Hematopoietic multipotent progenitor cell treated with erythropoietin and hydrocortisone succinate and interleukin-3 and kit ligand, for 8 days (in vitro differentiated cells): ENCODE data around the gene DEXI.

Experiments
- DNase-seq: peaks from one replicate; pipeline ENCODE4 v3.0.0-alpha.2; 2015

DEXI gene

DNA sequence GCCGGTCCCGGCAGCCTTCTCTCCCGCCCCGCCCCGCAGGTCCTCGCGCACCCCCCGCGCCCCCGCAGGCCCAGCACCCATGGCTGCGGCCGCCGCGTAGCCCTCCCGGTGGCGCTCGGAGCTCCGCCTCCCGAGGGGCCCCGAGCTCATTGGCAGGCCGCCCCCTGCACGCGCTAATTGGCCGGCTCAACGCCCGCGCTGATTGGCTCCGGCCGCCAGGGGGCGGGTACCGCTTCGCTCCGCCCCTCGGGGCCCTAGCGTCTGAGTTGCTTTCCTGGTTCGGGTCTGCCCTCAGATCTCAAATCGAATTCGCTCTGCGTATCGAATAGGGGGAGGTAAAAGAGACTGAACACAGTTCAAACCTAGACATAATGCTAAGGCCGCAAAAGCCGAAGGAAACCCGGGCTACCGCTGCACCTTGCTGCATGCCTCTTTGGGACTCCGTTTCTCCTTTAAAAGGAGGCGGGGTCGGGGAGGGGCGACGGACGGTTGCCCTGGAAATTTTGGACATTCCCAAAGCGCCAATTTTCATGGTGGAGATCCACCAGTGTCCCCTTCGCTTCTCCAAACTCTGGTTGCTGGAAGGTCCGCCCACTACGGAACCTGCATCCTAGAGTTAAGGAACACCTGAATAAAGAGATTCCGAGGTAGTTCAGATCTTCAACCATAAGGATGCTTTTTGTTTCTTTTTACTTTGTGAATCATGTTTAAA lies at the start of gene DEXI:
Gene DEXI, minus strand, starts transcription at position 117 of the 712 bp plus-strand sequence. CDS start 463 bp downstream, outside the sequence.
- DNase-seq: peak; percentile 92

- DNase-seq: no peak
Observed at GRCh38 chr16:10990378-10990777, 48.1 kb upstream of the DEXI start.

- DNase-seq: no peak
Observed at GRCh38 chr16:10989559-10989958, 47.3 kb upstream of the DEXI start.

DNA sequence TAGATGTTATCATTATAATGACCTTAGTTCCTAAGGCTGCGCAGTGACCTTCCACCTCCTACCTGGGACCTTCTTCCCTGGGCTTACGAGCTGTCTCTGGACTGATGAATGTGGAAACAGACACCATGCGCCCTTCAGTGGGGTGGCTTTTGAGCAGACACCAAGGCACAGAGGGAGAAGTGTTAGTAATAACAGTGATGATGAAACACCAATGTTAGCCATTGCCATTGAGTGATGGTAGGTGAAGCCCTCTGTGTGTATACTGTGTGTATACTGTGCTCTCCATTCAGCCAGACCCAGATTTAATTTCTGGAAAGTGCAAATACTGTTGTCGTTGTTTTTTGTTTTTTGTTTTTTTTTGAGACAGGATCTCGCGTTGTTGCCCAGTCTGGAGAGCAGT lies 46.6 kb upstream of the DEXI start:
- DNase-seq: no peak

DNA sequence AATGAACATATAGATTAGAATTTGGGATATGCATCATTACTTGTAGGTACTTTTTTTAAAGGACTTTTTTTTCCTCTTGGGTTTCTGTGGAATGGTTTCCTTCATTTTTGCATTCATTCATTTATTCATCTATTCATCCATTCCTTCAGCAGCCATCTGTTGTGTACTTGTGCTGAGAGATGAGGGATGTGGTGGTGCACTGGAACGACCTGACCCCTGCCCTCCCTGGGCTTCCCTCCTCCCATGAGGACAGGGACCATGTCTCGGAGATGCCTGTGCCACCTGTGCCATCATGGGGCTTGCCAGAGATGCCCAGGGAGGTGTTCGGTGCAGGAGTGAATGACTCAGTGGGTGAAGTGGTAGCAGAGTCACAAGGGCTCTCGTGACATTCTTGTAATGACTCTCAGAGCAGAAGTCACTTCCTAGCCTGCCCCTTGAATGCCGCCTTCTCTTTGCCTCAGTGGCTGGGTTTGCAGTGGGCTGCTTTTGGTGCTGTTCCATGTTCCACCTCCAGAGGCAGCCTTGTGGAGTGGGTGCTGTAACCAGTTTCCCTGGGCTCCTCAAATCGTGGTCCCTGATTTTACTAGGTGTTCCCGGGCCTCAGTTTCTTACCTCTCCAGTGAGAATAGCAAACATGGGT lies 46.0 kb upstream of the DEXI start:
- no peak for DNase-seq

DNA sequence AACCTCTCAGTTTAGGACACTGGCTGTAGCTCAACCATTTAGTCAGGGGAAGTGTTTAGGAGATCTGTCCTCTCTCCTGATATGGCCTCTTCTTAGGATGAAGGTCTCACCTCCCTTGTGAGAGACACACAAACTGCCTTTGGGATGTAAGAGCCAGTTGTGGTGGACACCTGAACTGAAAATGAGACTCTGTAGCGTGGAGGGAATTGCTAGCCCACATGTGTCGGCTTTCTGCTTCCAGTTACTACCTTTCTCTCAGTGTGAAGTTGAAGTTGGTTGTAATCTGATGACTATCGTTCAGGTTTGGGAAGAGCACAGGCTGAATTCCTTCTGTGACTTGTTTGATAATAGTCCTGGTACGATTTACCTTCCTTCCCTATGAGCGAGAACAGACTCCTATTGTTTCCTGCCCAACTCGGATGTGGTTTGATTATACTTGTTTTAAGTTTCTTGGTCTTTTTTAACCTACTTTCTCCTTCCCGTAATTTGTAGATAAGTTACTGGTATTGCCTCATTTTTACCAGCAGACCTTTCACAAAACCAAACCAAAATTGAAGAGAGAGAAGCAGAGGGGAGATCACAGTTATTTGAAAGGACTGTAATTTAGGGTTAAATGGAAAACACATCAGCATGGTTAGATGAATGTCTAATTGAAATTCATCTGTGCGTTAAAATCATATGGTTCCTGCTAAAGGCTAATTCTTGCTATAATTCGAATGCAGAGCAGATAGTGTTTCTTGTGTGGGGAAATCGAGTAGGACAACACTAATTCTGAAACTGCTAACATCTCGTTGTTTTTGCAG lies 45.3 kb upstream of the DEXI start:
- no peak for DNase-seq

- DNase-seq: no peak
Observed at GRCh38 chr16:10984509-10984908, 42.2 kb upstream of the DEXI start.

DNA sequence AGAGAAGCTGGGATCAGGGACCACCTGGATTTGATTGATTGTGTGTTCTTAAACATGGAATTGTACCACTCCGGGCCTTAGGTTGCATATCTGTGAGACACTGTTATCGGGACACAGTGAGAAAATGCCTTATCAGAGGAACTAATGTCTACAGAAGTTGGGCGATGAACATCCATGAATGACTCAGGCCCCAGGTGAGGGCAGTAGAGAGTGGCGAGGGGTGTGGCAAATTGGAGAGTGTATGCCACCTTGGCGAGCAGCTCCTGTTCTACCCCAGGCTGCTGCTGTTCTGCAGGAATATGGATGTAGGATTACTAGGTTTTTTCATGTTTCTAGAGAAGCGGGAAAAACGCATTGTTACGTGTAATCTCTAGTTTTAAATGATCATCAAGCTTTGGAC lies 40.9 kb upstream of the DEXI start:
- DNase-seq: no peak

GRCh38 chr16:10982465-10983150 lies 40.3 kb upstream of the DEXI start:
- DNase-seq: no peak

GRCh38 chr16:10981697-10982216 lies 39.5 kb upstream of the DEXI start:
- peak; percentile 74 for DNase-seq

DNA sequence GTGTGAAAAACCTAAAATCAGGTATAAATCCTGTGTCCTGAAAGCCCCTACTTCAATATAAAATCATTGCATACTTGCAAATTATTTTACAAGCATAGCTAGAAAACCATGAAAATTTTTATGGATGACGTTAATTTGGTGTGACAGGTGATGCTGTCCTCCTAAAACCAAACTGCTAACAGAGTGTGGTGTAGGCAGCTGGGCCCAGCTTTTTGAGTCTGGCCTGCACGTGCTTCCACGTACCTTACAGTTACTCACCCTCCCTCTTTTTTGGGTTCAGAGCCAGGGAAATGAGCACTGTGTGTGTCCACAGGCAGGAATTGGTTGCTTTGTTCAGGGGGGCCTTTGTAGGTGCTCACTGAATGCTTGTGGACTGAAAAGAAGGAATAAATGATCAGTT lies 38.5 kb upstream of the DEXI start:
- DNase-seq: no peak

DNA sequence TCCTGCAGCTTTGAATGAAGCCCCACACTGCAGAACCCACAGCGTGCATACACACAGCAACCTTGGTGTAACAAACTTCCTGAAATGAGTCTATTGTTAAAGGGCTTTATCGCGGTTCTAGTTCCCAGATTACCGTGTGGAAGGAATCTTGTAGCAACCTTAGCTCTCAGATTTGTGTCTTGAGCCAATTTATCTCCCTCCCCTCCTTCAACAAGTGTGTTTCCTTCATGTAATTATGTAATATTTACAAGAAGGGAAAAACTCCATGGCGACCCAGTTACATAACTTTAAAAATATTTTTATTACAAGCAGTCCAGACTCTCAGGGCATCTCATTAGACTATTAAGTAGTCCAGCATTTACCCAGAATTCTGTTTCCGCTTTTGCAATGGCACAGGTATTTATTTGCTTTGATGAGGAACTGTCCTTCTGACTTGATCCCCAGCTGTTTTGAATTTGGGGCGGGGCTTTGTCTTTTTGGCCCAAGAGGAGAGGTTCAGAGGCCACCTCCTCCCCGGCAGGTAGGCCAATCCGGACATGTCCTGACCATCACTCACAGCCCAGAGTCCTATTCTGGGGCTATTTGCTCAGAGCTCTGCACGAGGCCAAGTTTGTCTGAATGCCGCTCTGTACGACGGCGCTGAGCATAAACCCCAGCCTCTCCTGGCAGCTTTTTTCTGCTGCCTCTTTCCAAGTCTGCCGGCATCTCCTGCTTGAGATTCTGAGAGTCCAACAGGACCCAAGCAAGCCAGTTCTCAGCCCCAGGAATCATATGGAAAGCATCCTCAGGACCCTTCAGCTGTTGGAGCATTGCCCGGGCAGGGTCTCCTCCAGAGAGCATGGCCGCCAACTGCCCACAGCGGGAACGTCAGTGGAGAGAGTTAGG lies 37.7 kb upstream of the DEXI start:
- DNase-seq: no peak

- no peak for DNase-seq
Observed at GRCh38 chr16:10978871-10979446, 36.7 kb upstream of the DEXI start.

DNA sequence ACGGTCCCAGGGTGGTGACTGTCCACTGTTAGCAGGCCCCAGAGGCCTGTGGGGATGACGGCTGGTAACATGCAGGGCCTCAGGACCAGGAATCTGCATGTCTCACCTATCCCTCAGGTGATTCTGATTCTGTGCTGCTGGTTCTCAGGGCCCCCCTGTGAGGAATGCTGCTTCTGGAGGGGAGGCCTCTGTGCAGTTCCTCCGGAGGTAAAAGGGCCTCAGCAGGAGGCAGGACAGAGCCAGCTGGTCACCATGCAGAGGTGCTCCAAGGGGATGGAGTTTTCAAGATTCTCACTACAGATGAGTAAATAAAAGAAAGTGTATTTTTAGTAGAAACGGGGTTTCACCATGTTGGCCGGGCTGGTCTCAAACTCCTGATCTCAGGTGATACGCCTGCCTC lies 35.9 kb upstream of the DEXI start:
- no peak for DNase-seq

GRCh38 chr16:10976634-10977033 lies 34.4 kb upstream of the DEXI start:
- no peak for DNase-seq

DNA sequence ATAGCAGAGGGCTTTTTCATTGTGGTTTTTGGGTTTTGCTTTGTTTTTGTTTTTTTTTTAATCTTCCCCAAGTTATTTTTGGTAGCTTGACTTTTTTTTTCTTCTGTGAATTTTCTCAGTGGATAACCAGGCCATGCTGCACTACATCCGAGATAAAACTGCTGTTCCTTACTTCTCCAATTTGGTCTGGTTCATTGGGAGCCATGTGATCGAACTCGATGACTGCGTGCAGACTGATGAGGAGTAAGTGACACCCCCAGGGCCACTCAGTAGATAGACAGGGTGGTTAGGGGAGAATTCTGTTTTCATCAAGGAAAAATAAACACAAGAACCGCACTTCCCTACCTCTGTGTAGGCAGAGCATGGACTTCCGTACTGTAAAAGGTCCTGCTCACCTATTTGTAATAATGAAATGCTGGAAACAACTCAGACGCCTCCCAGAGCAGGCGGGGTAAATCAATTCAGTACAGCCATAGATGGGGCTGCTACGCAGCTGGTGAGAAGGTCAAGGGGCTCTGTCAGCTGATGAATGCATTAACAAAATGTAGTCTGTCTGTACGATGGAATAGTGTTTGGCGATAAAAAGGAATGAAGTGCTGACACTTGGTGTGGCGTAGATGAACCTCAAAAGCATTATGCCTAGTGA lies 30.7 kb upstream of the DEXI start:
- DNase-seq: peak; percentile 69

DNA sequence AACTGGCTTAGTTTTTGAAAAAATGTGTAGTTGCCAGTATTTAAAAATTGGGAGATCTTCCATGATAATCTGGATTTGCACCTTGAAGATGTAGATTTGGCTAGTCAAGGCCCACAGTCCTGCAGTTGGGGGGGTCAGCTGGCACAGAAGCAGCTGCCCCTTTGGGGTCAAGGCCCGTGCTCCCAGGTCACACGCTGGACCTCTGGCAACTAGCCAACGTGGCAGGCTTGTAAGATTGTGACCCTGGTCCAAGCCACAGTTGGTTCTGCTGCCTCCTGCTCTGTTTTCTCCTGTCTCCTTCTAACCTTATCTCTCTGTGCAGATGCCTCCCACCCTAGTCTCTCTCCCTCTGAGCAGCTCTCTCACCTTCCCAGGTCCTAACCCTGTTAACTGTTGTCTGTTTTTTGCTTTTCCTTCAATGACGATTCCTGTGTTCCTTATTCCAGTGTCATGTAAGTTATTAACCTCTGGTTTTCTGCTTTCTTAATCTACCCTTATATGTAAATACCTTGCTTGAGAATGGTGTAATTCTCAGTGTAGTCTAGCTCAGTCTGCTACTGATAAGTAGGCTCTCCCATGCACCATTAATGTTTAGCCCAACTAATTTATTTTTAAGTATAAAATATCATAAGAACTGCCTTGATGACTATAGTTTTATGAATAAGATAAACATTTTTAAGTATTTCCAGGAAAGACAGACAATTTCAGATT lies 30.0 kb upstream of the DEXI start:
- peak; percentile 95 for DNase-seq

GRCh38 chr16:10971560-10971961 lies 29.3 kb upstream of the DEXI start:
- DNase-seq: peak; percentile 81

GRCh38 chr16:10970065-10970464 lies 27.8 kb upstream of the DEXI start:
- no peak for DNase-seq

GRCh38 chr16:10969615-10970014 lies 27.3 kb upstream of the DEXI start:
- DNase-seq: no peak
